Hypothalamus (tissue), 51 donors: ENCODE data around the gene CDC20B.

ENCODE experiments used
- DNase-seq, 51 donors: peaks; one replicate each; lab custom pipeline; 2025; lab: John Stamatoyannopoulos, UW

The CDC20B gene

GRCh38 chr5:55162666-55163065, 10.3 kb downstream of the CDC20B start:
- no peak for DNase-seq

- DNase-seq: no peak
Measured at GRCh38 chr5:55160493-55161209, 12.3 kb downstream of the CDC20B start.

GRCh38 chr5:55159763-55160492, 13.0 kb downstream of the CDC20B start, which contains the start of gene GPX8:
Gene GPX8, plus strand, starts transcription at chr5:55160171. Its CDS starts 22 bp downstream, at chr5:55160193.
- peak in 1 of 51 donors; percentile 3 for DNase-seq

- DNase-seq: no peak
Measured at GRCh38 chr5:55154873-55155272, 18.1 kb downstream of the CDC20B start.

GRCh38 chr5:55151923-55152842, 20.8 kb downstream of the CDC20B start:
- no peak for DNase-seq

GRCh38 chr5:55149308-55149795, 23.6 kb downstream of the CDC20B start:
- DNase-seq: no peak

DNA sequence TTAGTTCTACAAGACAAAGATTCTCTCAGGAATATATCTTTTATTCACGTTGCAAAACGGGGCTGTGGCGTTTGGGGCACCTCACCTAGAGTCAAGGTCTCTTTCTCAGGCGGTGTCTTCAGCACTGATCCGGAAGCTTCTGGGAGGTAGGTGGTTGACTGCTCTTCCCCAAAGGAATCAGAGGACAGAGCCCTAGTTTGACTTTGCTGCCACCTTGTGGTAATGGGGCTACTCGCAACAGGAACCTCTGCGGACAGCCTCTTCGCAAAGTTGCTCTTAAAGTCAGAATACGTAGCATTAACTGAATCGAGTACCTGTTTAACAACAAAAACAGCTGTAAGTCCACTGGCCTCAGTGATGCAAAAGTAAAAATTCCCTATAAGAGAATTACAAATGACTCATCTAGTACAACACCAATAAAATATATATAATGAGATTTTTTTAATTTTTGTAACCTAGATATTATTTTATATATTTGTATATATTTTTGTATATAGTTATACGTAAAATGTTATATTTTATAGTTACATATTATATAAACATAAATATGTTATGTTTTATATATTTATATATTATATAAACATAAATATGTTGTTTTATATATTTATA, 26.3 kb downstream of the CDC20B start:
- peak in 47 of 51 donors; percentile 0 to 74 (median 33) for DNase-seq

GRCh38 chr5:55146080-55146479, 26.9 kb downstream of the CDC20B start:
- DNase-seq: no peak

DNA sequence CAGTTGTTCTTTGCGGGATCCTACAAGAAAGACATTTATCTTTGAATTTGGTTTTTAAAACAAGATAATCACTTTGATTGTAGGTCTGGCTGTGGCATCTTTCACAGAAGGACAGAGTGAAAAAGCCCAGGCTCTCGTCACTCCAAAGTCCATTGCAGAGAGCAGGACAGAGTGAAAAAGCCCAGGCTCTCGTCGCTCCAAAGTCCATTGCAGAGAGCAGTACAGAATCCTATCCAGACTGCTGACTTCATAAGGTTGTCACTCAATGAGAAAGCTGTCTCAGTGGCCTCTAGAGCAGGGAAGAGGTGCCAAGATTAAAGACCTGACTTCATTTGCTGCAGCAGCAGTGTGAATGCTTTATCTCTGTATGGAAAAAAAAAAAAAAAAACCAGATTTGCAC, 29.4 kb downstream of the CDC20B start:
- no peak for DNase-seq

- no peak for DNase-seq
Measured at GRCh38 chr5:55141945-55142690, 30.9 kb downstream of the CDC20B start.

GRCh38 chr5:55140908-55141665, 31.9 kb downstream of the CDC20B start:
- no peak for DNase-seq

- no peak for DNase-seq
Measured at GRCh38 chr5:55136521-55136920, 36.5 kb downstream of the CDC20B start.

DNA sequence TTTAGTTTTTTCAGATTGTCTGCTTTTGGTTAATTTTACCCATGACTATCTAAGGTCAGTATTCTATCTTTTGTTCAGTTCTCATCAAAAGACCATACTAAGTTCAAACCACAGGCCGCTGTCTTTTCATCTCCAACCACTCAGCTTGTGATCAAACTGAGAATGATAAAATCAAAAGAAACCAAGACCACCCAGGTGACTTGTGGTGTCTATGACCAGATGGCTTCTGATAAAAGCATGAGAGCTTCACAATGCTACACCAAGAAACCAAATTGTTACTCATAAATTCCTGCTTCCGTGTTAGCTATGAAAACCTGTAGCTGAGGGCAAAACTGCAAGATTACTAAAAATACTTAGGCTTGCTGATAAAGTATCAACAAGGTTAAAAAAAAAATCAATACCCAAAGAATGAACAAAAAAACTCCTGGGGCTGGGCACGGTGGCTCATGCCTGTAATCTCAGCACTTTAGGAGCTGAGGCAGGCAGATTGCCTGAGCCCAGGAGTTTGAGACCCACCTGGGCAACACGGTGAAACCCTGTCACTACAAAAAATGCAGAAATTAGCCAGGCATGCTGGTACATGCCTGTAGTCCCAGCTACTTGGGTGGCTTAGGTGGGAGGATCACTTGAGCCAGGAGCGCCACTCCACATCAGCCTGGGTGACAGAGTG, 38.8 kb downstream of the CDC20B start:
- DNase-seq: no peak

DNA sequence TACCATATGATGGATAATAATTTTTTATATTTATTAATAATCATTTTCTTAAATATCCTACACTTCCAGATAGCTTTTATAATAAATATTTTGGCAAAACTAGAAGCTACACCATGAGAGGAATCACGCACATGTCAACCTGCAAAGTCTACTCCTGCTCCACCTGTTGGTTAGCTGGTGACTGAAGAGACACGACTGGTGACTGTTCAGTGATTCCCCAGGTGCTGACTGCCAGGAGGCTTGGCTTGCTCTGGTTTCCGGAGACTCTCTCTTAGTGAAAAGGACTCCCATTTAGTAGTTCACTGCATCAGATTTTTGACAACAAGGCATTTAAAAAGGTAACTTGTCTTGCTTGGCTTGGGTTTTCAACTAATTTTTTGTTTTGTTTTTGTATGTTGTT, 49.6 kb downstream of the CDC20B start:
- DNase-seq: no peak

GRCh38 chr5:55114061-55114460, 58.9 kb downstream of the CDC20B start:
- no peak for DNase-seq

- DNase-seq: no peak
Measured at GRCh38 chr5:55113327-55113726, 59.6 kb downstream of the CDC20B start.

GRCh38 chr5:55110217-55110616, 62.8 kb downstream of the CDC20B start:
- DNase-seq: no peak

DNA sequence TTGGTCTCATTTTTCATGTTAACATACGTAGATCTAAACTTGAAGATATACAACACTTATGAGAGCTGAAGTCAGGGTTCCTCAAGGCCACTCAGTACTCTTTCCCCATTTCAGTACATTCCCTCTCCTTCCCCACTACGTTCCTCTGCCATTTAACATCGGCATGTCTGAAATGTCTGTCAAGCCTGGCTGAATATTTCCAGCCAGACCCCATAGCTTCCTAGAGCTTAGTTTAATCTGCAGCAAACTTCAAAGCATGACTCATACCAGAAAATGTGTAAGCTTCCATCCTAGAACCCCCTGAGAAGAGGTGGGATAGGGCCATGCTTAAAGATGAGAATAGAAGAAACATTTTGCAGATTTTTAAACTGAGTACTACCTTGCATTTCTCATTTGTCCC, 64.3 kb downstream of the CDC20B start:
- DNase-seq: no peak
